MM.1S (cell line): ENCODE results near the gene OR52J3.

Experiments used
- DNase-seq: peaks from one replicate; pipeline ENCODE4 v3.0.0-alpha.2; 2015
- H2AFZ ChIP-seq: fragments of 300-600 bp; sonication (generic); 2 replicates; pipeline ENCODE4 v1.6.0; 2016; ENCODE audit warnings: antibody characterized with exemption, low read length
- H3F3A ChIP-seq: fragments of 300-600 bp; sonication (generic); 2 replicates; pipeline ENCODE4 v1.6.1; 2016; ENCODE audit warnings: mild to moderate bottlenecking, antibody characterized with exemption, low read length, moderate library complexity, mixed read lengths; ENCODE audit not compliant: insufficient read depth
- H3K27ac ChIP-seq: fragments of 300-600 bp; sonication (generic); 2 replicates; pipeline ENCODE4 v1.5.1; 2016; ENCODE audit warnings: mild to moderate bottlenecking, low read length
- H3K27me3 ChIP-seq: fragments of 300-600 bp; sonication (generic); replicated peaks from 2 replicates; pipeline ENCODE4 v1.6.0; 2016; ENCODE audit warnings: low read length; ENCODE audit not compliant: insufficient read depth
- H3K36me3 ChIP-seq: fragments of 300-600 bp; sonication (generic); replicated peaks from 2 replicates; pipeline ENCODE4 v1.6.1; 2016; ENCODE audit warnings: mild to moderate bottlenecking, low read length, mixed read lengths; ENCODE audit not compliant: insufficient read depth
- H3K4me1 ChIP-seq: fragments of 300-600 bp; sonication (generic); 2 replicates; pipeline ENCODE4 v1.6.1; 2016; ENCODE audit warnings: low read length, mixed read lengths
- H3K4me2 ChIP-seq: fragments of 300-600 bp; sonication (generic); 2 replicates; pipeline ENCODE4 v1.6.0; 2016; ENCODE audit warnings: low read depth, low read length
- H3K4me3 ChIP-seq: fragments of 300-600 bp; sonication (generic); 2 replicates; pipeline ENCODE4 v1.5.1; 2016; ENCODE audit warnings: low read length, mixed read lengths
- H3K79me2 ChIP-seq: fragments of 300-600 bp; sonication (generic); 2 replicates; pipeline ENCODE4 v1.6.1; 2016; ENCODE audit warnings: mixed run types, low read length, mixed read lengths
- H3K9ac ChIP-seq: fragments of 300-600 bp; sonication (generic); 2 replicates; pipeline ENCODE4 v1.6.1; 2016; ENCODE audit warnings: low read length, mixed read lengths
- H3K9me2 ChIP-seq: fragments of 300-600 bp; sonication (generic); replicated peaks from 2 replicates; pipeline ENCODE4 v1.6.1; 2016; ENCODE audit warnings: mild to moderate bottlenecking, low read length, mixed read lengths; ENCODE audit not compliant: insufficient read depth
- H3K9me3 ChIP-seq: fragments of 300-600 bp; sonication (generic); replicated peaks from 2 replicates; pipeline ENCODE4 v1.6.1; 2016; ENCODE audit warnings: mild to moderate bottlenecking, low read length, mixed read lengths; ENCODE audit not compliant: insufficient read depth
- H4K20me1 ChIP-seq: fragments of 300-600 bp; sonication (generic); 2 replicates; pipeline ENCODE4 v1.6.1; 2016; ENCODE audit warnings: mild to moderate bottlenecking, low read length, moderate library complexity, mixed read lengths; ENCODE audit not compliant: insufficient read depth
- CTCF ChIP-seq: fragments of 300-600 bp; sonication (generic); IDR thresholded peaks from 2 replicates; pipeline ENCODE4 v1.5.1; 2016; ENCODE audit warnings: antibody characterized with exemption, low read length, mixed read lengths
- EZH2 ChIP-seq: fragments of 300-600 bp; sonication (generic); optimal IDR thresholded peaks from 2 replicates; pipeline ENCODE3; 2017; ENCODE audit warnings: low read depth, mild to moderate bottlenecking, antibody characterized with exemption, low read length, mixed read lengths
- EZH2phosphoT487 ChIP-seq: fragments of 300-600 bp; sonication (generic); IDR thresholded peaks from 2 replicates; pipeline ENCODE4 v1.6.1; 2018; ENCODE audit warnings: antibody characterized with exemption, low read length

The OR52J3 gene

GRCh38 chr11:5011254-5011653 lies 35.1 kb upstream of the OR52J3 start:
- H3K4me3 ChIP-seq: no peak overlapping the region
- no peaks in the 10 kb centered on the region for H3K9me3 ChIP-seq
- DNase-seq: no peak
- H3K27me3 ChIP-seq: no peaks in the 10 kb centered on the region
- no peak for TF ChIP-seq EZH2phosphoT487
- TF ChIP-seq CTCF: no peak
- TF ChIP-seq EZH2: no peak
- H4K20me1 ChIP-seq: no peaks in the 10 kb centered on the region
- no peak overlapping the region for H3K9ac ChIP-seq
- H3K9me2 ChIP-seq: no peaks in the 10 kb centered on the region
- no peaks in the 10 kb centered on the region for H3F3A ChIP-seq
- H3K4me2 ChIP-seq: no peak overlapping the region
- H2AFZ ChIP-seq: no peak overlapping the region
- H3K4me1 ChIP-seq: no peaks in the 10 kb centered on the region
- H3K36me3 ChIP-seq: no peaks in the 10 kb centered on the region
- H3K27ac ChIP-seq: no peak overlapping the region
- H3K79me2 ChIP-seq: no peaks in the 10 kb centered on the region

GRCh38 chr11:5013012-5013411 lies 33.3 kb upstream of the OR52J3 start:
- no peaks in the 10 kb centered on the region for H3K4me1 ChIP-seq
- no peaks in the 10 kb centered on the region for H3K9me3 ChIP-seq
- H2AFZ ChIP-seq: no peak overlapping the region
- DNase-seq: no peak
- H3K27ac ChIP-seq: no peak overlapping the region
- no peaks in the 10 kb centered on the region for H3K79me2 ChIP-seq
- no peaks in the 10 kb centered on the region for H3K27me3 ChIP-seq
- no peak for TF ChIP-seq EZH2
- TF ChIP-seq CTCF: no peak
- TF ChIP-seq EZH2phosphoT487: no peak
- H3K4me2 ChIP-seq: no peak overlapping the region
- H3K4me3 ChIP-seq: no peak overlapping the region
- no peaks in the 10 kb centered on the region for H3F3A ChIP-seq
- no peak overlapping the region for H3K9ac ChIP-seq
- no peaks in the 10 kb centered on the region for H3K36me3 ChIP-seq
- H3K9me2 ChIP-seq: no peaks in the 10 kb centered on the region
- no peaks in the 10 kb centered on the region for H4K20me1 ChIP-seq

- Histone ChIP-seq H3K4me2 (no peak overlapping the region), H3K79me2 (no peaks in the 10 kb centered on the region), H3K9me2 (no peaks in the 10 kb centered on the region), H2AFZ (no peak overlapping the region), H3K27me3 (no peaks in the 10 kb centered on the region), H3K4me3 (no peak overlapping the region), H3K9me3 (no peaks in the 10 kb centered on the region), H3K27ac (no peak overlapping the region), H3K4me1 (no peaks in the 10 kb centered on the region), H3F3A (no peaks in the 10 kb centered on the region), H3K9ac (no peak overlapping the region), H3K36me3 (no peaks in the 10 kb centered on the region), H4K20me1 (no peaks in the 10 kb centered on the region)
- TF ChIP-seq CTCF (no peak), EZH2phosphoT487 (no peak), EZH2 (no peak)
- DNase-seq: no peak
Measured at GRCh38 chr11:5021996-5022395, 24.3 kb upstream of the OR52J3 start.
